Mammary epithelial cell (primary cell): Measurements from ENCODE around the gene LMX1A.

Experiments used
- CTCF ChIP-seq, 2 donors: IDR thresholded peaks in 1 of 2; conservative IDR thresholded peaks in 1 of 2; 2 replicates each; pipeline ENCODE4 v1.5.1; 2011 to 2012; ENCODE audit warnings: inconsistent platforms in 2 of 2, low read length in 2 of 2, mild to moderate bottlenecking in 2 of 2, control low read depth in 1 of 2, low read depth in 1 of 2; ENCODE audit not compliant: insufficient read depth in 1 of 2; ENCODE audit errors: extremely low read depth in 1 of 2
- EZH2 ChIP-seq: IDR thresholded peaks from 2 replicates; pipeline ENCODE4 v1.6.1; 2012; ENCODE audit warnings: low read length, inconsistent platforms, borderline replicate concordance

- TF ChIP-seq CTCF (conservative IDR thresholded peaks at IDR 0.05 in 1 of 2, IDR thresholded peaks at IDR 0.05 in 1 of 2; ENCODE audit: extremely low read depth in 1 of 2, insufficient read depth in 1 of 2, low read depth in 1 of 2, low read length in 2 of 2) (no peak), EZH2 (no peak)
These were observed 31.0 kb upstream of the LMX1A start for GRCh38 chr1:165387505-165387904.
